Heart right ventricle (tissue), 16 donors: ENCODE results near the gene MYO3B. TPM values are rescaled to one million over a fixed set of nuclear protein-coding genes. Genes with fewer than 3 reads are reported as not detected.

Experiments
- ATAC-seq, 8 donors: fragments of 200-7000 bp; cut with Tn5 transposase; one replicate each; pipeline ENCODE4 v1.9.1; 2020; ENCODE audit warnings: mild to moderate bottlenecking in 8 of 8, moderate library complexity in 8 of 8, moderate number of reproducible peaks in 1 of 8
- DNase-seq, 2 donors: peaks; one replicate each; pipeline ENCODE4 v3.0.0-alpha.2; 2020
- H3K27ac ChIP-seq, 10 donors: fragments of 200-600 bp; sonication (generic) in 2 of 10; one replicate each; pipeline versions ENCODE4 v1.5.0 to v1.8.0; 2020 to 2022; ENCODE audit warnings: mild to moderate bottlenecking in 3 of 10
- H3K27me3 ChIP-seq, 7 donors: fragments of 200-600 bp; one replicate each; pipeline ENCODE4 v1.8.0; 2021 to 2022; ENCODE audit warnings: mild to moderate bottlenecking in 2 of 7
- H3K36me3 ChIP-seq, 9 donors: fragments of 200-600 bp; sonication (generic) in 1 of 9; one replicate each; pipeline versions ENCODE4 v1.5.0 to v1.8.0; 2020 to 2022; ENCODE audit warnings: mild to moderate bottlenecking in 2 of 9
- H3K4me1 ChIP-seq, 9 donors: fragments of 200-600 bp; sonication (generic) in 1 of 9; one replicate each; pipeline versions ENCODE4 v1.5.0 to v1.8.0; 2020 to 2022; ENCODE audit warnings: mild to moderate bottlenecking in 4 of 9
- H3K4me3 ChIP-seq, 10 donors: fragments of 200-600 bp; sonication (generic) in 2 of 10; one replicate each; pipeline versions ENCODE4 v1.5.0 to v1.8.0; 2020 to 2022; ENCODE audit warnings: mild to moderate bottlenecking in 7 of 10, moderate library complexity in 2 of 10
- H3K9me3 ChIP-seq, 11 donors: fragments of 200-600 bp in 10 of 11; sonication (generic) in 2 of 11; one replicate each; pipeline versions ENCODE4 v1.5.0 to v1.8.0; 2013 to 2022; ENCODE audit warnings: mild to moderate bottlenecking in 2 of 11, control low read depth in 1 of 11, moderate library complexity in 1 of 11
- WGBS, 2 donors: extraction: QIAGEN DNeasy Blood & Tissue Kit; methylation state at CpG; one replicate each; pipeline ENCODE4 v1.1.7; 2013; ENCODE audit warnings: inconsistent platforms in 1 of 2; 5-methylcytosine and 5-hydroxymethylcytosine counted together
- intact Hi-C, 10 donors: fragments of 100-400 bp; cut with DNase I; formaldehyde crosslinking; loops; one replicate each; pipeline versions ENCODE4 v1.11.1 to v1.14.2; 2022
- polyA plus RNA-seq, 2 donors: library from polyadenylated mRNA; stranded (reverse); fragments of 200-250 nt; gene quantifications; one replicate each; pipeline ENCODE4 v1.2.3, GENCODE V29; 2013
- total RNA-seq, 10 donors: library from RNA; stranded (reverse); fragmentation: NEBNext Ultra II Directional in 3 of 10; extraction: Animal tissue kit (Norgen Biotek cat#: 25700) in 3 of 10; gene quantifications; one replicate each; pipeline versions ENCODE4 v1.2.1 to v1.2.4, GENCODE V29; 2021 to 2023
- TF ChIP-seq, protein P1 (sequence below), 9 donors: fragments of 200-600 bp; sonication (generic) in 2 of 9; IDR thresholded peaks; one replicate each; pipeline versions ENCODE4 v1.5.0 to v1.8.0; 2021 to 2022; ENCODE audit warnings: antibody characterized with exemption in 9 of 9, mild to moderate bottlenecking in 5 of 9, moderate library complexity in 1 of 9
- donor health status: Arrhythmogenic right ventricular cardiomyopathy.
- donor health status: ischemic (EF 13 %, LVEDD 7.1; RV severe dilation, severe dysfunction).
- donor health status: healthy with polysubstance abuse.
- donor health status: DM: no; HTN: yes; CAD: no.
- donor health status: DM: no; HTN: no; CAD: no.
- donor health status: ischemic (EF 25% LVEDD 6.9; RV normal size, moderate dysfunction).
- donor health status: ischemic (EF 25% LVEDD 5.7; RV mildly dilated, moderate dysfunction).
- donor health status: healthy.
- donor health status: DM: yes; HTN: yes; CAD: no.
- donor health status: Ischemic cardiomyopathy.
- donor health status: ischemic (EF 35%, LVEDD 5.7; RV mildly dilated, moderate dysfunction).
- donor health status: nonischemic (EF 11% LVEDD 7.7; RV severe dilation, severe dysfunction).
- donor health status: DM: yes; HTN: yes; CAD: no.
- donor health status: PGD.
- donor health status: ischemic (EF 29% LVEDD 5.4; RV normal size, mild dysfunction).
- donor health status: nonischemic (EF 23%, LVEDD 6.1; RV moderate dilation, normal function).

Gene MYO3B
- total and polyA plus RNA-seq, 12 donors: 0.05 to 0.21 (median 0.09) TPM; not detected in 8

DNA sequence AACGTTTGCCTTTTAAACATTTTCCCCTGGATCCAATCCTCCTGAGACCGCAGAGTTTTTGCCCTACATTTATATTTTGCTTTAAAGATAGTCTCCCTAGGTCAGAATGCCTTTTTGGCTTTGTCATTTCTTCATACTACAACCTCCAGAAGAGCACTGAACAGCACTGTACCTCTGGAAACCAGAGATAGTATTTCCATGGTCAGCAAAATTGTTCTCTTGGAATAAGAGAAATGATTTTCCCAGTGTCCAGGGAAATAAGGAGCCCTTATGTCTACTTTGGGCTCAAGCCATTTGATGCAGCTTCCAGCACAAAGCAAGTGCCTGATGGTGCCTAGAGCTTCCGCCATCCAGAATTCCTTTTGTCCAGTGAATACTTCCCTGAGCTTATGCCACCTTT is 461.7 kb downstream of the MYO3B start:
- DNase-seq (no peak), ATAC-seq (no peak)
- intact Hi-C loops: no loop called here
- 79 to 81% methylated on average over 3 of the region's 3 CpGs for WGBS, 2 donors
- Histone ChIP-seq H3K27me3 (peaks cover 0 to 9% (median 0%) of the 10 kb centered on the region in 7 donors), H3K4me1 (no peaks in the 10 kb centered on the region), H3K27ac (no peak overlapping the region), H3K4me3 (no peak overlapping the region), H3K36me3 (no peaks in the 10 kb centered on the region), H3K9me3 (peaks cover 0 to 5% (median 0%) of the 10 kb centered on the region in 11 donors)
- TF ChIP-seq, protein P1, sequence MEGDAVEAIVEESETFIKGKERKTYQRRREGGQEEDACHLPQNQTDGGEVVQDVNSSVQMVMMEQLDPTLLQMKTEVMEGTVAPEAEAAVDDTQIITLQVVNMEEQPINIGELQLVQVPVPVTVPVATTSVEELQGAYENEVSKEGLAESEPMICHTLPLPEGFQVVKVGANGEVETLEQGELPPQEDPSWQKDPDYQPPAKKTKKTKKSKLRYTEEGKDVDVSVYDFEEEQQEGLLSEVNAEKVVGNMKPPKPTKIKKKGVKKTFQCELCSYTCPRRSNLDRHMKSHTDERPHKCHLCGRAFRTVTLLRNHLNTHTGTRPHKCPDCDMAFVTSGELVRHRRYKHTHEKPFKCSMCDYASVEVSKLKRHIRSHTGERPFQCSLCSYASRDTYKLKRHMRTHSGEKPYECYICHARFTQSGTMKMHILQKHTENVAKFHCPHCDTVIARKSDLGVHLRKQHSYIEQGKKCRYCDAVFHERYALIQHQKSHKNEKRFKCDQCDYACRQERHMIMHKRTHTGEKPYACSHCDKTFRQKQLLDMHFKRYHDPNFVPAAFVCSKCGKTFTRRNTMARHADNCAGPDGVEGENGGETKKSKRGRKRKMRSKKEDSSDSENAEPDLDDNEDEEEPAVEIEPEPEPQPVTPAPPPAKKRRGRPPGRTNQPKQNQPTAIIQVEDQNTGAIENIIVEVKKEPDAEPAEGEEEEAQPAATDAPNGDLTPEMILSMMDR (IDR thresholded peaks at IDR 0.05): no peak

DNA sequence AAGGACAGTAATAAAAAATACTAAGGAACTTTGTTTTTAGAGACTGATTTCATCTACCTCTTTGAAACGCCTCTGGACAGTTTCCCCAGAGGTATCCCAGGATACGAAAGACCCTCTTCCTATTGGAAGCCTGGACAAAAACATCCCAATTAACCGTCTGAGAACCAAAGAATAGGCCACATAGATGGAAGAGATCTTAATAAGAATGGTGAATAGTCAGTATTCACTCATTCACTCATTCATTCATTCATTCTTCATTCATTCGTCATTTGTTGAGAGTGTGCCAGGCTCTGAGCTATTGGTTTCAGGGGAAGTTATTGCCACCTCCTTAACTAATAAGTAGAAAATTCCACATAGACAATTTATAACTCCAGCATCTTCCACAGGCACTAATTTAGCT is 464.0 kb downstream of the MYO3B start:
- ATAC-seq (no peak), DNase-seq (no peak)
- Histone ChIP-seq H3K4me1 (no peaks in the 10 kb centered on the region), H3K4me3 (no peak overlapping the region), H3K9me3 (no peaks in the 10 kb centered on the region), H3K27ac (no peak overlapping the region), H3K27me3 (peaks cover 0 to 10% (median 0%) of the 10 kb centered on the region in 7 donors), H3K36me3 (no peaks in the 10 kb centered on the region)
- intact Hi-C loops: no loop called here
- 80 to 88% methylated on average over 4 of the region's 4 CpGs for WGBS, 2 donors
- TF ChIP-seq, protein P1 (IDR thresholded peaks at IDR 0.05): no peak

DNA sequence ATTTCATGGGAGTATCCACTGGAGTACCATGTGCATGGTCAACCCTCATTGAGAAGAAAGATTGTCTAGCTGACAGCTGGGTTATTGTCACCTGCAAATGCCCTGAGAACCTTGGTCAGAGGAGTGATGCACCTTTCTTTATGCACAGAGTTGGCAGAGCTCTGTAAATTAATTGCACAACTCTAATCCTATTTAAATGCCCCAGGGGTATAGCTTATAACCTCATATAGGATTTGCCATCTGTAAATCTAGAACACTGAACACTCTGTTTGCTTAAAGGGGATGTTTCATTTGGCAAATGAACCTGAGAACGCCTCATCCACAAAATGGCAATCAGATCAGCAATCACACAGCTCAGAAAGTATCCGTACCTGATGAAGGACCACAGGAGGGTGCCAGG is 465.4 kb downstream of the MYO3B start:
- H3K36me3 ChIP-seq: no peaks in the 10 kb centered on the region
- H3K4me3 ChIP-seq: no peak overlapping the region
- no peaks in the 10 kb centered on the region for H3K4me1 ChIP-seq
- 79 to 86% methylated on average over 2 of the region's 2 CpGs for WGBS, 2 donors
- no peak overlapping the region for H3K27ac ChIP-seq
- peaks cover 0 to 10% (median 0%) of the 10 kb centered on the region in 7 donors for H3K27me3 ChIP-seq
- ATAC-seq (no peak), DNase-seq (no peak)
- TF ChIP-seq, protein P1 (IDR thresholded peaks at IDR 0.05): no peak
- no peaks in the 10 kb centered on the region for H3K9me3 ChIP-seq
- intact Hi-C loops: no loop called here

DNA sequence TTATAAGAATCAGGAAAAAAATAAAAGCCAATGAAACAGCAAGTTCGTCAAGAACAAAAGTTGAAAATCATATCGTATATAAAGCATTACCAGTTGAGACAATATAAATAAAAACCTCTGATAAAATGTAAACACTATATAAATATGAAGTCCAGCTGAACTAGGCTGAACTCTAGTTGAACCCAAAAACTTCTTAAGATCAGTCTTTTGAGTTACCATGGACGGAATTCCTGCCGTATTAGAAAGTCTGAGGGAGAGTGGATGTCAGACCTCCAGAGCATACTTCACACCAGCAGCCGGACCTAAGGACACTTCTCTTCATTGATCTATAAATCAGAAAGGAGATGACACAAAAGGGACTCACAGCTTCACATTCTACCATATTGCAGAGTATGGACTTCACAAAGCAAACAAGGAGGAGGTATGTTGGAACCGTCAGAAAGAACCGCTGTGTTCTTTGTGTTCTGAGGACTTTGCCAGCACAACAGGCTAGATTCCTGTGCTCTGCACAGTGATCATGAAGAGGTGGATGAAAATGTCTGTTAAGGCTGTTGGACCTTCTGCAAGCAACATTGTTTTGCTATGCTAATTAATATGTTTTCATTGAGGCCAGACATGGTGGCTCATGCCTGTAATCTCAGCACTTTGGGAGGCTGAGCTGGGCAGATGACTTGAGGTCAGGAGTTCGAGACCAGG is 469.9 kb downstream of the MYO3B start:
- WGBS, 2 donors: 75 to 77% methylated on average over 8 of the region's 8 CpGs

More for the DNA sequence above, 469.9 kb downstream of the MYO3B start:
- DNase-seq: no peak
- Histone ChIP-seq H3K4me1 (no peaks in the 10 kb centered on the region), H3K27ac (no peak overlapping the region), H3K4me3 (no peak overlapping the region), H3K9me3 (no peaks in the 10 kb centered on the region), H3K36me3 (no peaks in the 10 kb centered on the region), H3K27me3 (peaks cover 0 to 6% (median 0%) of the 10 kb centered on the region in 7 donors)
- no peak for ATAC-seq
- intact Hi-C loops: no loop called here
- TF ChIP-seq, protein P1 (IDR thresholded peaks at IDR 0.05): no peak
